ENCODE measurements around the gene TBC1D1. TPM values are rescaled to one million over a fixed set of nuclear protein-coding genes. Genes with fewer than 3 reads are reported as not detected.

The TBC1D1 gene
- total and polyA plus RNA-seq, 2 experiments from 2014 or later, result 53.9 to 151 TPM

GRCh38 chr4:38034986-38035882 lies 144.3 kb downstream of the TBC1D1 start:
- H3K4me2 ChIP-seq, result no peak overlapping the region

More at GRCh38 chr4:38034986-38035882, 144.3 kb downstream of the TBC1D1 start:
- Histone ChIP-seq H3K4me1 (ENCODE audit: insufficient read depth) (no peaks in the 10 kb centered on the region), H3K4me3 (no peak overlapping the region), H3K36me3 (ENCODE audit: insufficient read depth) (no peaks in the 10 kb centered on the region; the same call in 1 of the 2 replicates), H3K9me2 (ENCODE audit: insufficient read depth) (no peaks in the 10 kb centered on the region), H2AFZ (no peak overlapping the region), H3K27me3 (ENCODE audit: insufficient read depth) (no peaks in the 10 kb centered on the region), H3F3A (replicated peaks; ENCODE audit: low read depth) (no peaks in the 10 kb centered on the region), H3K27ac (ENCODE audit: low read depth) (no peak overlapping the region), H3K79me2 (replicated peaks; ENCODE audit: insufficient read depth) (no peaks in the 10 kb centered on the region), H4K20me1 (replicated peaks; ENCODE audit: insufficient read depth) (no peaks in the 10 kb centered on the region)
- peak; percentile 91 for DNase-seq (ENCODE audit: low spot score)
- H3K4me3 Mint-ChIP-seq, result no peak overlapping the region
- peak; percentile 57 for ATAC-seq
- no peaks in the 10 kb centered on the region for H3K27me3 Mint-ChIP-seq (ENCODE audit: insufficient read depth, low read depth, poor library complexity)
- H3K27ac Mint-ChIP-seq, result no peak overlapping the region
- no peaks in the 10 kb centered on the region for H3K9me3 Mint-ChIP-seq
- H3K36me3 Mint-ChIP-seq (ENCODE audit: low read depth), result peaks cover 19% of the 10 kb centered on the region; the same call in 2 of the 3 replicates
- TF ChIP-seq ZNF462 (CRISPR knock-in tag; IDR thresholded peaks at IDR 0.05), result no peak
- TF ChIP-seq EZH2 (IDR thresholded peaks at IDR 0.05; ENCODE audit: low read depth, unreplicated experiment), result no peak
- TF ChIP-seq, protein P1, sequence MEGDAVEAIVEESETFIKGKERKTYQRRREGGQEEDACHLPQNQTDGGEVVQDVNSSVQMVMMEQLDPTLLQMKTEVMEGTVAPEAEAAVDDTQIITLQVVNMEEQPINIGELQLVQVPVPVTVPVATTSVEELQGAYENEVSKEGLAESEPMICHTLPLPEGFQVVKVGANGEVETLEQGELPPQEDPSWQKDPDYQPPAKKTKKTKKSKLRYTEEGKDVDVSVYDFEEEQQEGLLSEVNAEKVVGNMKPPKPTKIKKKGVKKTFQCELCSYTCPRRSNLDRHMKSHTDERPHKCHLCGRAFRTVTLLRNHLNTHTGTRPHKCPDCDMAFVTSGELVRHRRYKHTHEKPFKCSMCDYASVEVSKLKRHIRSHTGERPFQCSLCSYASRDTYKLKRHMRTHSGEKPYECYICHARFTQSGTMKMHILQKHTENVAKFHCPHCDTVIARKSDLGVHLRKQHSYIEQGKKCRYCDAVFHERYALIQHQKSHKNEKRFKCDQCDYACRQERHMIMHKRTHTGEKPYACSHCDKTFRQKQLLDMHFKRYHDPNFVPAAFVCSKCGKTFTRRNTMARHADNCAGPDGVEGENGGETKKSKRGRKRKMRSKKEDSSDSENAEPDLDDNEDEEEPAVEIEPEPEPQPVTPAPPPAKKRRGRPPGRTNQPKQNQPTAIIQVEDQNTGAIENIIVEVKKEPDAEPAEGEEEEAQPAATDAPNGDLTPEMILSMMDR (conservative IDR thresholded peaks at IDR 0.05; ENCODE audit: low read depth in 2 of 2), result peak; percentile 62 to 85
- peaks cover 6% of the 10 kb centered on the region; the same call in 1 of the 3 replicates for H3K4me1 Mint-ChIP-seq

All from GM23338 (cell line).